Vagina (tissue), 2 donors: ENCODE measurements around the gene SLBP.

Experiments
- CTCF ChIP-seq, 3 experiments: fragments of 450-650 bp in 2 of 3; fragments of 200-600 bp in 1 of 3; sonication (generic) in 1 of 3; IDR thresholded peaks; one replicate each; pipeline ENCODE4 v1.5.1; 2017 to 2019; ENCODE audit warnings: antibody characterized with exemption in 3 of 3, mild to moderate bottlenecking in 2 of 3, moderate library complexity in 2 of 3
- POLR2AphosphoS5 ChIP-seq, 2 donors: sonication (generic); formaldehyde crosslinking; IDR thresholded peaks; one replicate each; pipeline ENCODE4 v1.9.0; 2017; ENCODE audit warnings: antibody characterized with exemption in 2 of 2, mild to moderate bottlenecking in 2 of 2, low read depth in 1 of 2; ENCODE audit not compliant: insufficient read depth in 1 of 2

- no peak for TF ChIP-seq POLR2AphosphoS5 (IDR thresholded peaks at IDR 0.05; ENCODE audit: insufficient read depth in 1 of 2, low read depth in 1 of 2)
- TF ChIP-seq CTCF (IDR thresholded peaks at IDR 0.05): no peak
These were observed 32.4 kb upstream of the SLBP start for GRCh38 chr4:1744552-1744951.
